ENCODE results near the gene SYP.

DNA sequence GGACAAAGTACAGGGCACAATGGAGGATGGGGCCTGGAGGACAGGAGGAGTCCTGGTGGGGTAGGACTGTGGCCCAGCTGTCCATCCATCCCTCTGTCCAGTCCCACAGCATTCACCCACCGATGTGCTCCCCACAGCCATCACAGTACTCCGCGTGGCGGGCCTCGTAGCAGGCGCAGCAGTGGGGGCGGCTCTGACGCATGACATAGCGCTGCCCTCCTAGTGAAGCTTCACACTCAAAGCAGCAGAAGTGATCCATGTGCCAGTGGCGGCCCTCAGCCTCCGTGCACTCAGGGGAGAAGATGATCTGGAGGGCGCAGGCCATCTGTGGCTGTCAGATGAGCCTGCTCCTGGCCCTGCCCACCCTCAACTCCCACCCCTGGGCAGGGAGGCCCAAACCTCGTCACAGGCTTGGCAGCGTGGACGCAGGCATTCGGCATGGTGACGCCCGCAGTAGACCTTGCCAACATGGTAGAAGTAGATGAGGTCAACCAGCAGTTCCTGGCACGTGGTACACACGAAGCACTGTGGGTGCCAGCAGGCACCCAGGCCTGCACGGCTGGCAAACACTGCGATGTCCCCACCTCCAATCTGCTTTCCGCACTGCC is 22.0 kb downstream of the SYP start:
- TF ChIP-seq, protein P1, sequence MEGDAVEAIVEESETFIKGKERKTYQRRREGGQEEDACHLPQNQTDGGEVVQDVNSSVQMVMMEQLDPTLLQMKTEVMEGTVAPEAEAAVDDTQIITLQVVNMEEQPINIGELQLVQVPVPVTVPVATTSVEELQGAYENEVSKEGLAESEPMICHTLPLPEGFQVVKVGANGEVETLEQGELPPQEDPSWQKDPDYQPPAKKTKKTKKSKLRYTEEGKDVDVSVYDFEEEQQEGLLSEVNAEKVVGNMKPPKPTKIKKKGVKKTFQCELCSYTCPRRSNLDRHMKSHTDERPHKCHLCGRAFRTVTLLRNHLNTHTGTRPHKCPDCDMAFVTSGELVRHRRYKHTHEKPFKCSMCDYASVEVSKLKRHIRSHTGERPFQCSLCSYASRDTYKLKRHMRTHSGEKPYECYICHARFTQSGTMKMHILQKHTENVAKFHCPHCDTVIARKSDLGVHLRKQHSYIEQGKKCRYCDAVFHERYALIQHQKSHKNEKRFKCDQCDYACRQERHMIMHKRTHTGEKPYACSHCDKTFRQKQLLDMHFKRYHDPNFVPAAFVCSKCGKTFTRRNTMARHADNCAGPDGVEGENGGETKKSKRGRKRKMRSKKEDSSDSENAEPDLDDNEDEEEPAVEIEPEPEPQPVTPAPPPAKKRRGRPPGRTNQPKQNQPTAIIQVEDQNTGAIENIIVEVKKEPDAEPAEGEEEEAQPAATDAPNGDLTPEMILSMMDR (IDR thresholded peaks at IDR 0.05): no peak
- no peak for TF ChIP-seq POLR2A (IDR thresholded peaks at IDR 0.05)

All from testis (tissue), 2 donors.